ENCODE measurements around the gene CPXM1.
"Not testable (repeated sequence)": the region's sequence is repeated elsewhere in the genome, so short reads cannot be mapped to it uniquely, and the experiment has no call there.

Gene CPXM1

GRCh38 chr20:2770091-2770490 lies 30.3 kb downstream of the CPXM1 start:
- DNase-seq (ENCODE audit: extremely low read depth in 1 of 2, low read depth in 1 of 2) = not testable (repeated sequence)

- no peak for DNase-seq (ENCODE audit: extremely low read depth in 1 of 2, low read depth in 1 of 2)
Measured at GRCh38 chr20:2768632-2769015, 31.8 kb downstream of the CPXM1 start.

- no peak for DNase-seq (ENCODE audit: extremely low read depth in 1 of 2, low read depth in 1 of 2)
Measured at GRCh38 chr20:2767768-2768631, 32.4 kb downstream of the CPXM1 start.

- DNase-seq (ENCODE audit: extremely low read depth in 1 of 2, low read depth in 1 of 2) = no peak
Measured at GRCh38 chr20:2763186-2763585, 37.2 kb downstream of the CPXM1 start.

- no peak for DNase-seq (ENCODE audit: extremely low read depth in 1 of 2, low read depth in 1 of 2)
Measured at GRCh38 chr20:2762578-2763131, 37.8 kb downstream of the CPXM1 start.

GRCh38 chr20:2761885-2762284 lies 38.5 kb downstream of the CPXM1 start:
- DNase-seq (ENCODE audit: extremely low read depth in 1 of 2, low read depth in 1 of 2) = no peak

- DNase-seq (ENCODE audit: extremely low read depth in 1 of 2, low read depth in 1 of 2) = no peak
Measured at GRCh38 chr20:2760952-2761305, 39.5 kb downstream of the CPXM1 start.

- no peak for DNase-seq (ENCODE audit: extremely low read depth in 1 of 2, low read depth in 1 of 2)
Measured at GRCh38 chr20:2760297-2760951, 40.0 kb downstream of the CPXM1 start.

- no peak for DNase-seq (ENCODE audit: extremely low read depth in 1 of 2, low read depth in 1 of 2)
Measured at GRCh38 chr20:2759603-2760296, 40.7 kb downstream of the CPXM1 start.

- DNase-seq (ENCODE audit: extremely low read depth in 1 of 2, low read depth in 1 of 2) = no peak
Measured at GRCh38 chr20:2759143-2759542, 41.3 kb downstream of the CPXM1 start.

GRCh38 chr20:2757969-2758368 lies 42.5 kb downstream of the CPXM1 start:
- no peak for DNase-seq (ENCODE audit: extremely low read depth in 1 of 2, low read depth in 1 of 2)

GRCh38 chr20:2757001-2757400 lies 43.4 kb downstream of the CPXM1 start:
- DNase-seq (ENCODE audit: extremely low read depth in 1 of 2, low read depth in 1 of 2) = no peak

GRCh38 chr20:2756056-2756611 lies 44.3 kb downstream of the CPXM1 start:
- no peak for DNase-seq (ENCODE audit: extremely low read depth in 1 of 2, low read depth in 1 of 2)

GRCh38 chr20:2755451-2756055 lies 44.9 kb downstream of the CPXM1 start:
- DNase-seq (ENCODE audit: extremely low read depth in 1 of 2, low read depth in 1 of 2) = no peak

GRCh38 chr20:2754424-2754823 lies 46.0 kb downstream of the CPXM1 start:
- DNase-seq (ENCODE audit: extremely low read depth in 1 of 2, low read depth in 1 of 2) = no peak

GRCh38 chr20:2753461-2754040 lies 46.9 kb downstream of the CPXM1 start:
- DNase-seq (ENCODE audit: extremely low read depth in 1 of 2, low read depth in 1 of 2) = no peak

GRCh38 chr20:2752567-2753460 lies 47.6 kb downstream of the CPXM1 start:
- no peak for DNase-seq (ENCODE audit: extremely low read depth in 1 of 2, low read depth in 1 of 2)

GRCh38 chr20:2751878-2752566 lies 48.4 kb downstream of the CPXM1 start:
- DNase-seq (ENCODE audit: extremely low read depth in 1 of 2, low read depth in 1 of 2) = peak in 1 of 2 donors; percentile 41

- DNase-seq (ENCODE audit: extremely low read depth in 1 of 2, low read depth in 1 of 2) = no peak
Measured at GRCh38 chr20:2751347-2751877, 49.0 kb downstream of the CPXM1 start.

Measured in activated CD8-positive, alpha-beta memory T cell treated with anti-CD3 and anti-CD28 coated beads for 1 hour (primary cell).